Nephron (organoid): ENCODE data around the gene SLC12A9.

Source experiments
- H3K27ac Mint-ChIP-seq, 3 experiments: 2 replicates each; pipeline ENCODE4 v1.8.0; 2020; ENCODE audit warnings: mixed read lengths in 3 of 3, mild to moderate bottlenecking in 2 of 3, moderate library complexity in 1 of 3
- H3K27me3 Mint-ChIP-seq: 2 replicates; pipeline ENCODE4 v1.8.0; 2021; ENCODE audit warnings: low read depth, mild to moderate bottlenecking, moderate library complexity, mixed read lengths
- H3K36me3 Mint-ChIP-seq: 2 replicates; pipeline ENCODE4 v1.8.0; 2020; ENCODE audit warnings: low read depth, mixed read lengths
- H3K4me1 Mint-ChIP-seq: 2 replicates; pipeline ENCODE4 v1.8.0; 2020; ENCODE audit warnings: mixed read lengths
- H3K4me3 Mint-ChIP-seq, 3 experiments: 2 replicates each; pipeline ENCODE4 v1.8.0; 2020; ENCODE audit warnings: mild to moderate bottlenecking in 3 of 3, mixed read lengths in 3 of 3, moderate library complexity in 2 of 3
- H3K9me3 Mint-ChIP-seq: 2 replicates; pipeline ENCODE4 v1.8.0; 2020; ENCODE audit warnings: mixed read lengths
- CTCF ChIP-seq, 3 experiments: fragments of 200-600 bp; sonication (generic); IDR thresholded peaks; one replicate each; pipeline ENCODE4 v1.5.0; 2021; ENCODE audit warnings: antibody characterized with exemption in 3 of 3; ENCODE audit not compliant: unreplicated experiment in 3 of 3

The SLC12A9 gene

GRCh38 chr7:100863406-100863950 lies 11.0 kb downstream of the SLC12A9 start:
- peaks cover 19% of the 10 kb centered on the region for H3K36me3 Mint-ChIP-seq
- peak overlapping the region; percentile 17 to 75 (median 63) for H3K27ac Mint-ChIP-seq
- no peak for TF ChIP-seq CTCF (IDR thresholded peaks at IDR 0.05; ENCODE audit: unreplicated experiment in 3 of 3)
- H3K4me1 Mint-ChIP-seq: peaks cover 22% of the 10 kb centered on the region
- H3K4me3 Mint-ChIP-seq: peak overlapping the region; percentile 16 to 69 (median 19)
- no peaks in the 10 kb centered on the region for H3K9me3 Mint-ChIP-seq
- H3K27me3 Mint-ChIP-seq: peaks cover 23% of the 10 kb centered on the region

GRCh38 chr7:100864263-100864845 lies 11.8 kb downstream of the SLC12A9 start:
- H3K27ac Mint-ChIP-seq: peak overlapping the region in 2 of 3 experiments; percentile 24 to 36
- no peak for TF ChIP-seq CTCF (IDR thresholded peaks at IDR 0.05; ENCODE audit: unreplicated experiment in 3 of 3)
- H3K4me3 Mint-ChIP-seq: peak overlapping the region in 1 of 3 experiments; percentile 18
- H3K4me1 Mint-ChIP-seq: peaks cover 22% of the 10 kb centered on the region
- peaks cover 19% of the 10 kb centered on the region for H3K27me3 Mint-ChIP-seq
- peaks cover 19% of the 10 kb centered on the region for H3K36me3 Mint-ChIP-seq
- no peaks in the 10 kb centered on the region for H3K9me3 Mint-ChIP-seq

GRCh38 chr7:100865372-100865911 lies 12.9 kb downstream of the SLC12A9 start:
- Mint-ChIP-seq H3K4me1 (peaks cover 22% of the 10 kb centered on the region), H3K4me3 (peak overlapping the region; percentile 62 to 78 (median 64)), H3K9me3 (no peaks in the 10 kb centered on the region), H3K36me3 (peaks cover 14% of the 10 kb centered on the region), H3K27me3 (peaks cover 15% of the 10 kb centered on the region), H3K27ac (peak overlapping the region; percentile 68 to 72 (median 69))
- TF ChIP-seq CTCF (IDR thresholded peaks at IDR 0.05; ENCODE audit: unreplicated experiment in 3 of 3): no peak

- Mint-ChIP-seq H3K27ac (peak overlapping the region in 1 of 3 experiments; percentile 98), H3K36me3 (peaks cover 14% of the 10 kb centered on the region)
Observed at GRCh38 chr7:100865938-100866728, 13.6 kb downstream of the SLC12A9 start.

GRCh38 chr7:100866729-100867039 lies 14.2 kb downstream of the SLC12A9 start:
- H3K27me3 Mint-ChIP-seq: peaks cover 11% of the 10 kb centered on the region
- peak overlapping the region; percentile 95 to 100 (median 98) for H3K4me3 Mint-ChIP-seq
- no peaks in the 10 kb centered on the region for H3K9me3 Mint-ChIP-seq
- peaks cover 22% of the 10 kb centered on the region for H3K4me1 Mint-ChIP-seq
- H3K27ac Mint-ChIP-seq: peak overlapping the region; percentile 98 to 99 (median 98)
- no peak for TF ChIP-seq CTCF (IDR thresholded peaks at IDR 0.05; ENCODE audit: unreplicated experiment in 3 of 3)
- peaks cover 17% of the 10 kb centered on the region for H3K36me3 Mint-ChIP-seq

More at GRCh38 chr7:100865938-100866728, 13.6 kb downstream of the SLC12A9 start:
- Mint-ChIP-seq H3K4me1 (peaks cover 22% of the 10 kb centered on the region), H3K27me3 (peaks cover 11% of the 10 kb centered on the region), H3K4me3 (peak overlapping the region; percentile 95 to 100 (median 98)), H3K9me3 (no peaks in the 10 kb centered on the region)
- no peak for TF ChIP-seq CTCF (IDR thresholded peaks at IDR 0.05; ENCODE audit: unreplicated experiment in 3 of 3)
